Measurements from ENCODE around the gene CDYL2.

DNA sequence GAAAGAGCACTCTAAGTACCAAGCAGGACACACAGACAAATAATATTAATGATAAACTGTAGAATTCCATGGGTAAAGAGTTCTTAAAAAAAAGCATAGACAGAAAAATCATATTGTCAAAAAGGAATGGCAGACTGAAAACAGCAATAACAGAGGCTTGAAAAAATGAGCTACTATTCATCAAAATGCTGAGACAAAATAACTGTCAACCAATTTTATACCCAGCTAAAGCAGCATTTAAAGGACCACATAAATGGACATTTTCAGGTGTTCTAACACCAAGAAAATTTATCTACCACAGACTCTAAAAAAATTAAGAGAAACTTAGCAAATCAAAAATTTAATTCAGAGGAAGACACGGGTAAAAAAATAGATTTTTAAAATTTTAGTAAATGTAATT lies 144.5 kb downstream of the CDYL2 start:
- TF ChIP-seq POLR2AphosphoS5 (IDR thresholded peaks at IDR 0.05; ENCODE audit: low read depth, low read length) (no peak), REST (IDR thresholded peaks at IDR 0.05; ENCODE audit: insufficient read depth in 1 of 2, low read depth in 2 of 2, low read length in 2 of 2) (no peak), TAF1 (IDR thresholded peaks at IDR 0.05; ENCODE audit: borderline replicate concordance, insufficient read depth, low read length) (no peak)
